HG03565 (cell line): ENCODE results near the gene MAN2B2.

Source experiments
- ATAC-seq: cut with Tn5 transposase; IDR thresholded peaks from one replicate; pipeline ENCODE4 v1.9.1; 2021; ENCODE audit warnings: mild to moderate bottlenecking, moderate library complexity; ENCODE audit not compliant: unreplicated experiment

MAN2B2 gene

GRCh38 chr4:6566391-6567190, 8.4 kb upstream of the MAN2B2 start:
- no peak for ATAC-seq

DNA sequence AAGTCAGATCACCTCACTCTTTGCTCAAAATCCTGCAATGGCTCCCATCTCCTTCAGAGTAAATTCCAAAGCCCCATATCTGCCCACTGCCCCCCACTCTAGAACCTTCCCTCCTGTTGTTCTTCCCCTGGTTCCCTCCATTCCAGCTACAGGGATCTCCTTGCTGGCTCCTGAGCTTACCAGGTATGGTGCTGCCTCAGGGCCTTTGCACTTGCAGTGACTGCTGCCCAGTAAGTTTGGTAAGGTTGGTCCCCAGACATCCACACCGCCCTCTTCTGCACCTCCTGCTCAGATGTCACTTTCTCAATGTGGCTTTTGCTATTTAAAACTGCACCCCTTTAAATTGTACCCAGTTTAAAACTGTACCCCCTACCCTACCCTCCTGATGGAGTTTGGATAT, 7.8 kb upstream of the MAN2B2 start:
- no peak for ATAC-seq

DNA sequence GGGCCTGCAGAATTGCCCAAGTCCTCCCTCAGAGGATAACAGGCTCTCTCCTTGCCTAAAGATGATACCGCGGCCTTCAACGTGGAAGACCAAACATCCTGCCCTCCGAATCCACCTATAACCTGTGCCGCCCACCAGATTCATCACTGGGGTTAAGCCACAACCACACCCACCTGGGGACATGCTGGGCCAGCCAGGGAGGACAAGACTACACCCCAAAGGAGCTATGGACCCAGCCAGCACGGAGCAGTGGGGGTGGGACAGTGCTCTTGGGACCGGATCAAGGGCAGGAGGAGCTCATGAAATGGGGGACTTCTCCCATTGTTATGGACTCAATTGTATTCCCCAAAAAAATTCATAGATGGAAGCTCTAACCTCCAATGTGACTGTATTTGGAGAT, 6.8 kb upstream of the MAN2B2 start:
- ATAC-seq, result no peak

DNA sequence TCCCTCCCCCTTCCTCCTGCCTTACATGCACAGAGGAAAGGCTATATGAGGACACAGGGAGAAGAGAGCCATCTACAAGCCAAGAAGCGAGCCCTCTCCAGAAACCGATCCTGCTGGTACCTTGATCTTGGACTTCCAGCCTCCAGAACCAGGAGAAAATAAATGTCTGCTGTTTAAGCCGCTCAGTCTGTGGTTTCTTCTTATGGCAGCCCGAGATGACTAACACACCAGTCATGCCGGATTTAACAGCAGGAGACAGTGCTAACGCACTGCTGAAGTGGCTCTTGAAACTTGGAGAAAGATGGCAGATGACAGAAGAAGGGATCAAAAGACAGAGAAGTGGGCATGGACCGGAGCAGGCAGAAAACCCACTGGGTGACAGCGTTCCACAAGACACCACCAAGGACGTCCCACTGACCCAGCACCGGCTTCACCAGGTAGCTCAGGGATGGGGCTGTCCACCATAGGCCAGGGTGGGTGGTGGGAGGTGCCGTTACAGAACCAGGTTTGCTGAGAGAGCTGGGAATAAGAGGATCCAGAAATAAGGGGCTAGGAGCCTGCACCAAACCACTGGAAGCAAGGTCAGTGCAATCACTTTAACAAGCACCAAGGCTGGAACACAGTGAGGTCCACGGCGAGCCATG, 6.2 kb upstream of the MAN2B2 start:
- ATAC-seq, result no peak

DNA sequence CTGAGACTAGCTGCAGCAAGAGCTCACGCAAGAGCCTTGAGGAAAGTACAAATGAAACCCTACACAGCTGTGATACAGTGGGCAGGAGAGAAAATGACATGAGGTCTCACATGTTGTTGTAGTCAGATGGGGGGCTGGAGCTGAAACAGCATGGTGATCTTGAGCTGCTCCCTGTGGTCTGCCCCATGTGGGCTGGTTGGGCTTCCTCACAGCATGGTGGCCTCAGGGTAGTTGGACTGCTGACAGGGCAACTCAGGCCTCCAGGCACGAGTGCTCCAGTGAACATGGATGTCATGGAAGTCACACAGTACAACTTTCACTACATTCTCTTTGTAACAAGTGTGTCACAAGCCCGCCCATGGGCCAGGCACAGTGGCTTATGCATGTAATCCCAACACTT, 3.4 kb upstream of the MAN2B2 start:
- ATAC-seq, result no peak

DNA sequence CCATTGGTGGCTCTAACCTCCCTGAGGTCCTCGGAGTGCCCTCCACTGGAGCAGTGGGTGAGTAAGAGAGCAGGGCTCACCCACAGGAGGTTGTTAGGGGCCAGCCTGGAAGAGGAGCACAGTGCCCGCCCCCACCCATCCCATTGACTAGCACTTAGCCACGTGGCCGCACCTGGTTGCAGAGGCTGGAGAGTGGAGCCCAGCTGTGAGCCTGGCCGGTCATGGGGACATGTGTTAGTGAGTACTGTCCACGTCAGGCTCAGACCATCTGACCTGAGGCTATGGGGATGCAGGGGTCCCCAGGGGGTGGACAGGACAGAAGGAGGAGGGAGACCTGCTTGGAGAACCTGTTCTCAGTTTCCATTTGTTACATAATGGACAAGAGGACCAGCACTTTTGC, 1.4 kb upstream of the MAN2B2 start:
- no peak for ATAC-seq

DNA sequence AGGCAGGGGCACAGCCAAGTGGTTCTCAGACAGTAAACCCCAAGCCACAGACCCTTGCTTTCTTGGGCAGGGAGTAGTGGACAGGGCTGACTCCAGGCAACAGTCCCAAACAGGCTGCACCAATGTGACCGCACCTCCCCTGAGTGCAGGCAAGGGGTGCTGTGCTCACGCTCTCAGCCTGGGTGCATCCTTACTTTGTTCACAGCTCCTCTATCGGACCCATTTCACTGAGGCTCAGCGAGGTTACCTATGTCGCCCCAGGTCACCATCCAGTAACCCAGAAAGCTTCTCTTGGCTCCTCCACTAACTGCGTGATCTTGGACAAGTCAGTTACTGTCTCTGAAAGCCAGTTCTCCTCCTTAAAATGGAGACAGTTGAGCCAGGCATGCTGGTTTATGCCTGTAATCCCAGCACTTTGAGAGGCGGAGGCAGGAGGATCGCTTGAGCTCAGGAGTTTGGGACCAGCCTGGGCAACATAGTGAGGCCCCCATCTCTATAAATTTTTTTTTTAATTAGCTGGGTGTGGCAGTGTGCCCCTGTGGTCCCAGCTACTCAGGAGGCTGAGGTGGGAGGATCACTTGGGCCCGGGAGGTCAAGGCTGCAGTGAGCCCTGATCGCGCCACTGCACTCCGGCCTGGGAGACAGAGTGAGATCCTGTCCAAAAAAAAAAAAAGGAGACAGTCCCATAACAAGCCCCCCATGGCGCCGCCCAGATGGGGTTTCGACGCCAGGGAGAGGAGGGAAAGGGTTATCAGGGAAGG, 823 bp upstream of the MAN2B2 start:
- no peak for ATAC-seq

DNA sequence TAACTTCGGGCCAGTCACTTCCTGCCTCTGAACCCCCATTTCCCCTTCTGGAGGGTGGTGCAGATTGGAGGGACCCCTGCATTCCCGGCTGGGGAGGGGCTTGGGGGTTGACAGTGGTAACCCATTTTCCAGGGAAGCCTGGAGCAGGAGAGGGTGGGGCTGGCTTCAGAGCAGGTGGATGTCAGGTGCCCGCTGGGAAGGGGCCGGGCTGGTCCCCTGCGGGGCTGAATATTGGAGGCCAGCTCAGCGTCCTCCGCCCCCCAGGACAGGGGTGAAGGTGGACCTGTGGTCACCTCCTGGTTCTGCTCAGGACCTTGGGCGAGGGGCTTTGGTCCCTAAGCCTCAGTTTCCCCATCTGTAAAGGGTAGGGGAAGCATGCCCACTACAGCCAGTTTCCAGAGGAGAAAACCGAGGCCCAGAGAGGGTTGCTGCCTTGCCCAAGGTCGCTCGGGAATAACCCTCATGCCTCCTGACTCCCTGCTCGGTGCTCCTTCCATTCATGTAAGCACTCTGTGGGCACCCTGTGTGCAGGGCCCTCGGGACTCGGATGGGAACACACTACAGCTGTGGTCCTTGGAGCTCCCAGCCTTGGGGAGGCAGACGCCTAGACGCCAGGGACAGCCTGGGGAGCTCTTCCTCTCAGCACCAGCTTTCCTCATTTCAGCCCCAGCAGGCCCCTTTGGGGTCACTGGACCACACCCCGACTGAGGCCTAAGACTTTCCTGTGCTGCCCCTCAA, 683 bp downstream of the MAN2B2 start:
- no peak for ATAC-seq

GRCh38 chr4:6576512-6576911, 1.5 kb downstream of the MAN2B2 start:
- no peak for ATAC-seq

GRCh38 chr4:6576932-6577331, 1.9 kb downstream of the MAN2B2 start:
- no peak for ATAC-seq

DNA sequence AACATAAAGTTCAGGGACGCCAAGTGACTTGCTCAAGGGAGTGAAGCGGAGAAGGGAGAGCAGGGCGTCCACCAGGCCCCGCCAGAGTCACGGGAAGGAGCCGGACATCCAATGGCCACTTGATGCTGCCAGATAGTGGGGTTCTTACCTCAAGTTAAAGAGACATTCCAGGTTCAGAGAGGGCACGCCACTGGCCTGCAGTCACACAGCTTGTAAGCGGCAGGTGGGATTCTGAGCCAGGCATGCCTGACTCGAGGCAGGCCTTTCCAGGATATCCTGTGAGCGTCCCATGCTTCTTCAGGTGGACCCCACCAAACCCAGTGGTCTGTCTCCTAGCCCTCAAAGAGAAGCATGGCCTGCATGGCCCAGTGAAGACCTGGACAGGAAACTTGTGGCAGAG, 2.4 kb downstream of the MAN2B2 start:
- ATAC-seq, result no peak

GRCh38 chr4:6578221-6578620, 3.2 kb downstream of the MAN2B2 start:
- ATAC-seq, result no peak

- no peak for ATAC-seq
Measured at GRCh38 chr4:6580353-6580752, 5.4 kb downstream of the MAN2B2 start.

DNA sequence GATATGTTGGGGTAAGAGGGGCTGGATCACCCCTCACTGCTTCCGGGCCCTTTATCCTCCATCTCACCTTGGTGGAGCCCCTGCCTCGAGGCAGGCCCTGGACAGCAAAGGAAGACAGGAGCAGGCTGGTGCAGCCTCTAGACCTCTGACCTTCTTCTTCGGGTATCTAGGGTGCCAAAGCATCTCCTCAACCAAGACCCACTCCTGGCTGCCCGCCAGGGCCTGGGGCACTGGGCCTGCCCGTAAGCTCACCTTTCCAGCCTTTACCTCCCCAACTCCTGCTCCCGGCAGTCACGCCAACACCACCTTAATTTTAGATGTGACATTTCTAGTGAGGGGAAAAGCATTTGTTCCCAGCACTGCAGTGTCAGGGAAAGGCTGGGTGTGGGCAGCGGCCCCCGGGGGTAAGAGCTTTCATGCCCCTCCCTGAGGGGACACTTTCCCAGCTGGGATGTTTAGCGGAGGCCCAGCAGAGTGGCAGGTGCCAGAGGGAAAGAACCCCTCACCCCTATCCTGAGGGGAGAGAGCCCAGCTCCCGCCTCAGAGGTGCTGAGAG, 6.7 kb downstream of the MAN2B2 start:
- no peak for ATAC-seq

GRCh38 chr4:6582889-6583490, 8.0 kb downstream of the MAN2B2 start:
- ATAC-seq, result no peak

DNA sequence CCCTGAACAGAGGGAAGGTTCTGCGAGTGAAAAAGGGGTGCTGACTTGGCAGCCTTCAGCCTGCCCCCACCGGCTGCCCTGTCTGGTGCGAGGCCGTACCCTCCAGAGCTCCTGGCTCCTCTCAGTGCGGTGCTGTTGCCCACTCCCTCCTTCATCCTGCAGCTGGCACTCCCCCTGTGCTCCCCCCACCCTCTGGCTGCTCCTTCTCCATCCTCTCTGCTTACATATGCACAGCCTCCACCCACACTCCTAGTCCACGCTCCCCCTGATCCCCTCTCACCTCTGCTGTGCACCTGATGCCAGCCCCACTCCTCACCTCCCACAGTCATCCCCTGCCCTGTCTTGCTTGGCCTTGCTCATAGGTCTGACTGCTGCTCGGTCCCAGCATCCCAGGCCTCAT, 9.9 kb downstream of the MAN2B2 start:
- no peak for ATAC-seq

GRCh38 chr4:6586715-6587325, 11.8 kb downstream of the MAN2B2 start:
- no peak for ATAC-seq

GRCh38 chr4:6589444-6589843, 14.5 kb downstream of the MAN2B2 start:
- ATAC-seq, result no peak

GRCh38 chr4:6591313-6591712, 16.3 kb downstream of the MAN2B2 start:
- ATAC-seq, result no peak

- no peak for ATAC-seq
Measured at GRCh38 chr4:6591781-6592180, 16.8 kb downstream of the MAN2B2 start.
